Endothelial cell of umbilical vein (primary cell): ENCODE measurements around the gene GAL. TPM values are rescaled to one million over a fixed set of nuclear protein-coding genes. Genes with fewer than 3 reads are reported as not detected.

Experiments used
- BruUV-seq: library from RNA; stranded (reverse); fragments of 400-500 nt; replicated peaks from 2 replicates; lab custom pipeline; 2021; lab: Mats Ljungman, UMichigan
- CTCF ChIA-PET: fragments of 300-600, 350-600 bp; sonication (Branson Sonifier 250); formaldehyde crosslinking; loops from one replicate; lab custom pipeline; 2021; ENCODE audit warnings: antibody characterized with exemption, inconsistent platforms; lab: Charles Lee
- POLR2A ChIA-PET: fragments of 300-600, 350-600 bp; sonication (Branson Sonifier 250); formaldehyde crosslinking; loops from one replicate; lab custom pipeline; 2021; ENCODE audit warnings: antibody characterized with exemption, inconsistent platforms; lab: Charles Lee
- DNase-seq: peaks from one replicate; pipeline ENCODE4 v3.0.0-alpha.2; 2011; ENCODE audit warnings: low read depth, low spot score
- FAIRE-seq: peaks from 2 replicates; lab custom pipeline; 2011; peaks lifted over from hg19 to GRCh38; lab: Jason Lieb, UNC
- H2AFZ ChIP-seq: 2 replicates; pipeline ENCODE4 v1.6.0; 2012; ENCODE audit warnings: low read depth, low read length, control low read depth, inconsistent platforms
- H3K27ac ChIP-seq: 2 replicates; pipeline ENCODE4 v1.5.1; 2011; ENCODE audit warnings: low read depth, mild to moderate bottlenecking, control low read depth, low read length, moderate library complexity; ENCODE audit not compliant: insufficient read depth
- H3K27me3 ChIP-seq, 2 experiments: 2 replicates each; pipeline versions ENCODE4 v1.6.0 to v1.6.1; 2011; ENCODE audit warnings: low read length in 2 of 2, mixed read lengths in 1 of 2; ENCODE audit not compliant: control insufficient read depth in 2 of 2, insufficient read depth in 2 of 2
- H3K36me3 ChIP-seq, 2 experiments: 2 replicates in 1 of 2; 3 replicates in 1 of 2; pipeline ENCODE4 v1.5.1; 2011; ENCODE audit warnings: low read length in 2 of 2, mild to moderate bottlenecking in 1 of 2, moderate library complexity in 1 of 2; ENCODE audit not compliant: control insufficient read depth in 2 of 2, insufficient read depth in 2 of 2; ENCODE audit errors: extremely low read depth in 1 of 2
- H3K4me1 ChIP-seq: 3 replicates; pipeline ENCODE4 v1.5.1; 2011; ENCODE audit warnings: mild to moderate bottlenecking, low read length; ENCODE audit not compliant: control insufficient read depth, insufficient read depth; ENCODE audit errors: extremely low read depth
- H3K4me2 ChIP-seq: 2 replicates; pipeline ENCODE4 v1.6.1; 2011; ENCODE audit warnings: low read length, control low read depth, mixed read lengths; ENCODE audit not compliant: insufficient read depth
- H3K4me3 ChIP-seq, 3 experiments: fragments of 200-600 bp in 1 of 3; sonication (generic), shearing (Covaris generic) in 1 of 3; replicated peaks in 1 of 3; 2 replicates each; pipeline ENCODE4 v1.5.1; 2011 to 2016; ENCODE audit warnings: control low read depth in 3 of 3, low read length in 3 of 3, mild to moderate bottlenecking in 2 of 3, inconsistent platforms in 1 of 3, low read depth in 1 of 3, moderate library complexity in 1 of 3; ENCODE audit not compliant: insufficient read depth in 1 of 3
- H3K79me2 ChIP-seq: 2 replicates; pipeline ENCODE4 v1.6.0; 2012; ENCODE audit warnings: low read length, inconsistent platforms; ENCODE audit not compliant: control insufficient read depth, insufficient read depth
- H3K9ac ChIP-seq: replicated peaks from 2 replicates; pipeline ENCODE3; 2011; ENCODE audit warnings: low read length, control low read depth; ENCODE audit not compliant: insufficient read depth; ENCODE audit errors: extremely low read depth
- H3K9me1 ChIP-seq: replicated peaks from 3 replicates; pipeline ENCODE4 v1.6.0; 2011; ENCODE audit warnings: mild to moderate bottlenecking, low read length; ENCODE audit not compliant: control insufficient read depth, insufficient read depth; ENCODE audit errors: extremely low read depth
- H3K9me3 ChIP-seq: replicated peaks from 2 replicates; pipeline ENCODE4 v1.5.1; 2012; ENCODE audit warnings: low read length, inconsistent platforms; ENCODE audit not compliant: control insufficient read depth, insufficient read depth
- H4K20me1 ChIP-seq: replicated peaks from 2 replicates; pipeline ENCODE3; 2011; ENCODE audit warnings: mild to moderate bottlenecking, low read length; ENCODE audit not compliant: control insufficient read depth, insufficient read depth; ENCODE audit errors: extremely low read depth
- CTCF ChIP-seq, 2 donors: IDR thresholded peaks; 1 replicate in 1 of 2; 2 replicates in 1 of 2; pipeline ENCODE4 v1.5.1; 2011; ENCODE audit warnings: low read length in 2 of 2, mild to moderate bottlenecking in 2 of 2, moderate library complexity in 2 of 2, control low read depth in 1 of 2, inconsistent platforms in 1 of 2, low read depth in 1 of 2; ENCODE audit not compliant: insufficient read depth in 1 of 2; ENCODE audit errors: extremely low read depth in 1 of 2
- FOS ChIP-seq: IDR thresholded peaks from 2 replicates; pipeline ENCODE4 v1.6.1; 2011; ENCODE audit warnings: mild to moderate bottlenecking, low read length, moderate library complexity, borderline replicate concordance; ENCODE audit not compliant: insufficient read depth
- JUN ChIP-seq: IDR thresholded peaks from 2 replicates; pipeline ENCODE4 v1.6.1; 2011; ENCODE audit warnings: borderline replicate concordance, low read depth; ENCODE audit not compliant: insufficient read length, insufficient read depth
- MAX ChIP-seq: IDR thresholded peaks from 2 replicates; pipeline ENCODE4 v1.6.1; 2011; ENCODE audit not compliant: insufficient read depth, insufficient read length
- MYC ChIP-seq: IDR thresholded peaks from one replicate; pipeline ENCODE4 v1.6.1; 2011; ENCODE audit warnings: mild to moderate bottlenecking, low read depth, low read length
- POLR2A ChIP-seq: IDR thresholded peaks from 2 replicates; pipeline ENCODE4 v1.6.1; 2012; ENCODE audit warnings: low read depth, mild to moderate bottlenecking, control low read depth, low read length
- dilution Hi-C: fragments of 300-500 bp; cut with MboI; formaldehyde crosslinking; loops from one replicate; pipeline ENCODE4 v1.15.0; 2019; ENCODE audit warnings: low sequenced_read_pairs; ENCODE audit not compliant: extremely low pct_ligation_motif_present
- intact Hi-C: fragments of 100-400 bp; cut with micrococcal nuclease; formaldehyde crosslinking; loops from one replicate; pipeline ENCODE4 v1.10.0; 2022
- polyA plus RNA-seq, 4 experiments: library from polyadenylated mRNA; depleted of rRNA in 3 of 4; stranded (reverse) in 3 of 4; unstranded in 1 of 4; fragments of >200 nt; gene quantifications; 2 replicates each; pipeline versions ENCODE4 v1.2.1 to v1.2.3, GENCODE V29; 2011 to 2012; ENCODE audit warnings: missing spikeins in 1 of 4
- total RNA-seq: library from RNA; stranded (reverse); gene quantifications from 2 replicates; pipeline ENCODE4 v1.2.3, GENCODE V29; 2021

The GAL gene
- total and polyA plus RNA-seq, 2 donors (not counting 3 experiments of a cell fraction or from before 2014, with no cell fraction given), result 1.2 to 9.8 TPM

DNA sequence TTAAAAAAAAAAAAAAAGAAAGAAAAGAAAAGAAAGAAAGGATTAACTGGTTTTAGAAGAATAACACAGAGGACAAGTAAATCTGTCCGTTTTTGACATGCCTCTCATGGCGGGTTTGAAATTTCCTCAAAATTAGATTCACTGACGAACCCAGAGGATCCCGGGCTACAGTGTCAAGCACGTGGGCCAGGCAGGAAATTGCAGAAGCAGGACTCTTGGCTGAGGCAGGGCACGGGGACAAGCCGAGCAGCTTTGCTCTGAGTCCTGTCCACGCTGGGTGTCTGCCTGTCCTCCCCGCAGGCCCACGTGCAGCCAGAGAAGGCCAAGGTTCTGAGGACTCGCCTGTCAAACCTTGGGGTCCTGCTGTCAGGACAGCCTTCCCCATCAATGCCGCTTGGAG, 24.7 kb downstream of the GAL start:
- H3K9me3 ChIP-seq, result no peaks in the 10 kb centered on the region
- H4K20me1 ChIP-seq, result no peaks in the 10 kb centered on the region
- H3K79me2 ChIP-seq, result no peaks in the 10 kb centered on the region
- H3K27me3 ChIP-seq, result peaks cover 10 to 11% of the 10 kb centered on the region in 2 experiments
- DNase-seq (no peak), FAIRE-seq (no peak)
- H3K27ac ChIP-seq, result no peak overlapping the region
- H3K4me1 ChIP-seq, result no peaks in the 10 kb centered on the region
- POLR2A ChIA-PET, result no interaction called here
- CTCF ChIA-PET, result no interaction called here
- no peak overlapping the region for H3K9ac ChIP-seq
- no peak overlapping the region for H3K4me3 ChIP-seq
- TF ChIP-seq FOS (no peak), MAX (no peak), CTCF (IDR thresholded peaks at IDR 0.05; ENCODE audit: extremely low read depth in 1 of 2, insufficient read depth in 1 of 2, low read depth in 1 of 2, low read length in 2 of 2) (no peak), JUN (no peak)
- no peaks in the 10 kb centered on the region for H3K36me3 ChIP-seq
- no TSS peak for BruUV-seq
- H3K4me2 ChIP-seq, result no peak overlapping the region
- intact Hi-C loops, result no loop called here
- dilution Hi-C loops, result no loop called here
- H2AFZ ChIP-seq, result no peak overlapping the region
- H3K9me1 ChIP-seq, result no peaks in the 10 kb centered on the region

GRCh38 chr11:68710409-68710808, 26.1 kb downstream of the GAL start:
- no peaks in the 10 kb centered on the region for H3K79me2 ChIP-seq
- no peaks in the 10 kb centered on the region for H3K9me1 ChIP-seq
- H3K36me3 ChIP-seq, result no peaks in the 10 kb centered on the region
- dilution Hi-C loops (no loop called here), intact Hi-C loops (no loop called here)
- TF ChIP-seq POLR2A (no peak), MYC (no peak)
- no peaks in the 10 kb centered on the region for H3K4me1 ChIP-seq
- no peak overlapping the region for H3K27ac ChIP-seq
- no peak overlapping the region for H3K4me3 ChIP-seq
- no peak for FAIRE-seq
- peaks cover 4 to 8% of the 10 kb centered on the region in 2 experiments for H3K27me3 ChIP-seq
- no peak overlapping the region for H3K4me2 ChIP-seq
- no peaks in the 10 kb centered on the region for H4K20me1 ChIP-seq
- H2AFZ ChIP-seq, result no peak overlapping the region
- no peaks in the 10 kb centered on the region for H3K9me3 ChIP-seq
- H3K9ac ChIP-seq, result no peak overlapping the region
- ChIA-PET POLR2A (no interaction called here), CTCF (no interaction called here)
- no TSS peak for BruUV-seq
- DNase-seq, result no peak
